Suppressor macrophage treated with lipopolysaccharide for 1 hour (primary cell): ENCODE measurements around the gene KRTAP2-3.
A peak's percentile ranks its signal among the peaks of the same experiment; 100 is the strongest.
"Not testable (repeated sequence)": the region's sequence is repeated elsewhere in the genome, so short reads cannot be mapped to it uniquely, and the experiment has no call there.

Experiments used
- DNase-seq, 3 donors: peaks; one replicate each; pipeline ENCODE4 v3.0.0-alpha.2; 2020 to 2022

Gene KRTAP2-3

DNA sequence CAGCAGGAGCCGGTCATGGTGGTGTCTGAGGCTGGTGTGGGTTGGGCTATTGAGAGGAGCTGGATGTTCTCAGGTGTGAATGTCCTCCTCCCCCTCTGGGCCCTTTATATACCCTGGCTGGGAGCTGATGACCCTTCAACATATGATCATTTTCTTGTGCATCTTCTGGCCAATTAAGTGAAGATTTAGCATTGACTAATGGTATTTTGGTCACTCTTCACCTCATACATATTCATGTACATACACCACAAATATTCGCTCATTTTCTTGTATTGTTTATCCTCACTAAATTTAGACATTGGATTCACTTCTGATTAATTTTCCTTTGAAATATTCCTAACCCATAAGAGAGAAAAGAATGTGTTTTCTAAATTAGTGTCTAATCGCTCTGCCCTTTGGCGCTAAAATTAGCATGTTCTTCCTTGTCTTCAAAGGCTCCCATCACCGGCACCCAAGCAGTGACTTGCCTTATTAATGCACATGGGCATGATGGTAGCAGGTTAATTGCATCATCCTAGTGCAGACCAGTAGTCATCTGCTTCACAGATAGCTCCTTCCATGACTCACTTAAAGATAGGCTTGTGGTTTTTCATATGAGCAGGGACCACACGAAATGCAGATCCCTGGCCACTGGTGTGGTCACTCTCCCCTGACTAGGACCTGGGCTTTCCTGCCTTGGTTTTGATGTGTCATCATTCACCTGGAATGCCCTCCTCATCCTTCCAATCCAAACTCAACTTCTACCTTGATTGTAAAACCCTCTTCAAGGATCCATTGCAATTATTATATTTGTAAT lies 6.1 kb upstream of the KRTAP2-3 start, which contains the start of gene KRTAP2-4:
Gene KRTAP2-4, minus strand, starts transcription at position 51 of the 796 bp plus-strand sequence. Its CDS starts 34 bp downstream, at position 17.
- DNase-seq = peak; percentile 20 to 28 (median 21)

DNA sequence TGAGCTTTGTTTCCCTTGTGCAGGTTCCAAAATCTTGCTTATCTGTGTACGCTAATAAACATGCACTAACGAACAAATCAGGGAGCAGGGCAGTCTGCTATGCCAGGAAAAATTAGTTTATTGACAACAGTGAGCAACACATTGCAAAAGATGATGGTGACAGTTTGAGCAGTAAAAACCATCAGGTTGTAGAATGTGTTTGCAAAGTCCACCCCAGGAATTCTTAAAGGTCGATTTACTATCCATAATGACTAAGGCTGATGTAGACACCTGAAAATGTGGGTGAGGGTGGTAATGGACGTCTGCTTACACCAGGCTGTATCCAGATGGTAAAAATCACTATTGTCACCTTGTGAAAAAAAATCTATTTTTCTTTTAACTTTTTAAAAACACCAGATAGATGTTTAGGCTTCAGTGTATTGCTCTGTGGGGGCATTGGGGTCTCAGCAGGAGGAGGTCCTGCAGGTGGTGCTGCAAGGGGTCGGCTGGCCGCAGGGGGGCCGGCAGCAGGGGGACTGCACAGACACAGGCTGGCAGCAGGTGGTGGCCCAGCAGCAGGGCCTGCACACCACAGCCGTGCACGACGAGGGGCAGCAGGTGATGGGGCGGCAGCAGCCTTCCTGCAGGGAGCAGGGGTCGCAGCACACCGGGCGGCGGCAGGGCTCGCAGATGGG lies 5.2 kb upstream of the KRTAP2-3 start:
- not testable (repeated sequence) for DNase-seq

DNA sequence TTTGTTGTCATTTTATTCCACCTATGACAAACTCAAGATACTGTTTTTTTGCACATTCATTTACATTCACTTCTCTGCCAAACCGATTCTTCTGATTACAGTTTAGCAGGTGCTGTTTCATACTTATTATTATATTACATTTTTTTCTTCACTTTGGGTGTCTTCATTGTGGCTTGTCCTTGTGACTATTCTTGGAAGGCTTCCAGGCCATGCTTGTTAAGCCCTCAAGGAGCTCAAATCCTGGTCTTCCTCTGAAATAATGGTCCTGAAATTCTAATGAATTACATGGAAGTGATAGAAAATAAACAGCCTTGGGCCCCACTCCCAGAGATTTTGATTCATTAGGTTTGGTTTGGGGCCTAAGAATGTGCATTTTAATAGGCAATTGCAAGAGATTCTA lies 4.4 kb upstream of the KRTAP2-3 start:
- no peak for DNase-seq

DNA sequence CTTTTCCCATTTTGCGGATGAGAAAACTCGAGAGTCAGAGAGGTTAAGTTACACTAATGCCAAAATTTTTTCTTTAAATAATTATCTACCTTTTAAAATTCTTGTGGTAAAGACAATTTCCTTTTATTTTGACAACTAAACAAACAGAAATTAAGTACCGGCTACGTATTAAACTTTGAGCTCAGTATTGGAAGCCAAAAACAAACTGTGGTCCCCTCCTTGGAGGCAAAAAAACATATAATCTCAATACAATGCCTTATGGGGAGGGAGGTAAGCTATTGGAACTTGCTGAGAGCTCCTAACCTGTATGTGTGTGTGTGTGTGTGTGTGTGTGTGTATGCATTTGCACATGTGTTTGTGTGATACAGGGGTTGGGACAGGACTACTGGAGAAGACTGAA lies 3.5 kb upstream of the KRTAP2-3 start:
- no peak for DNase-seq

DNA sequence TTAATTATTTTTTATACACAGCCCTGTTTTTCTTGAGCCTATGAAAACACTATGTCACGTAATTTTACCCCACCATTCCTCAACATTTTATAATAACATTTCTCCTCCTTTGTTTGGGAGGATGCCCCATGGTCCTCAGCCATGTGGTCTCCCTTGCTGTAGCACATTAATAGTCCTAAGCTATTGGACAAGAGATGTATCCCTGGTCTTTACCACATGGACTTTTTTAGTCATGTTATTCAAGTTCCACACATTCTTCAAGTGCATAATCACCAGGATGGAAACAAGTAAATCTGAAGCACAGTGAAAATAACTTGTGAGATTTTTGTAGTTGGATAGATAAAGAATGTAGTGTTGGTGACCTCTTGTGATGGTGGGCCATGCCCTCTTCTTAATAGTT lies 2.0 kb upstream of the KRTAP2-3 start:
- DNase-seq = no peak

DNA sequence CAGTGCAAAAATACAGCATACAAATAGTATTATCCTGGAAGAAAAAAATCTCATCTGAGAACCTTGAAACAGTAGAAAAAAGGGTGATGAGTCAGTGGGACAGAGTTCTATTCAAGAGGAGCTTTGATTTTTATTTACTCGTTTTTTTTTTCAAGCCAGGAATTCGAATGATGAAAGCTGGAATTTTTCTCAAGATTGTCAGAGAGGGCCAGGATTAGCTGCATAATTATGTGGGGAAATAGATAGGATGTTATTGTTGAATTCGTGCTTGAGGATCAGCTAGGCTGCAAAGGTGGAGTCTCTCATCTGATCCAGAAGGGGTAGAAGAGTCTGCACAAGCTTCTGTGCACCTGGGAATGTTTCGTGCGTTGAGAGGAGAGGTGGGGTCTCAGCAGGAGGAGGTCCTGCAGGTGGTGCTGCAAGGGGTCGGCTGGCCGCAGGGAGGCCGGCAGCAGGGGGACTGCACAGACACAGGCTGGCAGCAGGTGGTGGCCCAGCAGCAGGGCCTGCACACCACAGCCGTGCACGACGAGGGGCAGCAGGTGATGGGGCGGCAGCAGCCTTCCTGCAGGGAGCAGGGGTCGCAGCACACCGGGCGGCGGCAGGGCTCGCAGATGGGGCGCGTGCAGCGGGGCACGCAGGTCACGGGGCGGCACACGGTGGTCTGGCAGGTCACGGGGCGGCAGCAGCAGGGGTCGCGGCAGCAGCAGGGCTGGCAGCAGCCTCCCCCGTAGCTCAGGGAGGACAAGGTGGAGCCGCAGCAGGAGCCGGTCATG lies 450 bp downstream of the KRTAP2-3 start:
- DNase-seq = not testable (repeated sequence)

DNA sequence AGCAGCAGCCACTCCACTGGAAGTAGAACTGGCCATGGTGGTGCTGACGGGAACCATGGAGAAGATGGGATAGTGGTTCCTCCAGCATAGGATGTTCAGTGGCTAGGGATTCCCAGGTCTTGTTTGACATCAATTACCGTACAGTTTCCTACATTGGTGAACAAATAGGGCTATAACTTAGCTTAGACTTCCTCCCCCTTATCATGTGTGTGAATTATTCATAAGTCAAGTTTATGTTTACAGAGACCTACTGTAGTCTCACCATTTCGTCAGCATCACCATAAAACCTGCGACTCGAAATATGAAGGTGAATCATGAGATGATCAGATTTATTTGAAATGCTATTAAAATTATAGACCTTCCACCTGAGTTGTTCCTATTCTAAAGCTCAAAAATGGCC lies 1.2 kb downstream of the KRTAP2-3 start:
- no peak for DNase-seq

DNA sequence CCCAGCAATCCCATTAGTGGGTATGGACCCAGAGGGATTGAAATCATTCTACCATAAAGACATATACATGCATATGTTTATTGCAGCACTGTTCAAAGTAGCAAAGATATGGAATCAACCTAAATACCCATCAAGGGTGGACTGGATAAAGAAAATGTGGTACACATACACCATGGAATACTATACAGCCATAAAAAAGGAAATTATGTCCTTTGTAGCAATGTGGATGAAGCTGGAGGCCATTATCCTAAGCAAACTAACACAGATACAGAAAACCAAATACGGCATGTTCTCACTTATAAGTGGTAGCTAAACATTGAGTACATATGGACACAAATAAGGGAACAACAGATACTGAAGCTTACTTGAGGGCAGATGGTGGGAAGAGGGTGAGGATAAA lies 2.4 kb downstream of the KRTAP2-3 start:
- DNase-seq = no peak

DNA sequence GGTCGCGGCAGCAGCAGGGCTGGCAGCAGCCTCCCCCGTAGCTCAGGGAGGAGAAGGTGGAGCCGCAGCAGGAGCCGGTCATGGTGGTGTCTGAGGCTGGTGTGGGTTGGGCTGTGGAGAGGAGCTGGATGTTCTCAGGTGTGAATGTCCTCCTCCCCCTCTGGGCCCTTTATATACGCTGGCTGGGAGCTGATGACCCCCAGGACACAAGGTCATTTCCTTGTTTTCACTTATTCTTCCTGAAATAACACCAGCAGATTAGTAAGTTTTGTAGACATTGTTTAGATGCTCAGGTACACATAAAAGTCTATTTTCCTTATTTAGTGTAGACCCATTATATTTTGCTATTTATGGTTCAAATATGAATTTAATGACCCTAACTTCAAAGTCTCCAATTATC lies 4.8 kb downstream of the KRTAP2-3 start, which contains the start of gene KRTAP2-2:
Gene KRTAP2-2, minus strand, starts transcription at position 101 of the 400 bp plus-strand sequence. Its CDS starts 19 bp downstream, at position 82.
- DNase-seq = not testable (repeated sequence)

DNA sequence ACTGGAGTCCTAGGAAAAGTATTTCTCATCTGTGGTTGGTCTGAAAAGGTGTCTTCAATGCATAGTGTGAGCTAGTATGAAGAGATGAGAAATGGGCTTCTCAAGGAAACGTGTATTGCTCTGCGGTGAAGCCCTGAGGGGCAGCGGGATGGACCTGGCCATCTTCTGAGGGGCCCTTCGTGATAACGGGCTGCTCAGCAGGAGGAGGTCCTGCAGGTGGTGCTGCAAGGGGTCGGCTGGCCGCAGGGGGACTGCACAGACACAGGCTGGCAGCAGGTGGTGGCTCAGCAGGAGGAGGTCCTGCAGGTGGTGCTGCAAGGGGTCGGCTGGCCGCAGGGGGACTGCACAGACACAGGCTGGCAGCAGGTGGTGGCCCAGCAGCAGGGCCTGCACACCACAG lies 5.4 kb downstream of the KRTAP2-3 start:
- not testable (repeated sequence) for DNase-seq

DNA sequence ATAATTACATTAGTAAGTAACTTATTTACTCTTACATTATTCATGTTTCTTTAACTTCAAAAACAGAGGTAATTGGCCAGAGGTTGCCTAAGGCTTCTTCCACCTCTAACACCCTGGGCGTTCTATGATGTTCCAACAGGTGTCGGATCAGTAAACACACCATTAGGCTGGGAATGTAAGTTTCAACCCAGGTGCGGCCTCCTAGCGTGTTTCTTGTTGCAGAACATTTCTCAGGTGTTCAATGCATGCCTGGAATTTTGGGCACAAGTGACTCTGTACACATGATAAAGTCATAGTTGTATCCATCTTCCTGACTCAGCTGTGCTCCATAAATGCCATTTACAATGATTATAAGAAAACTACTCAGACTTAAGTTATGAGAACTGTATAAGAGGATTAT lies 5.9 kb downstream of the KRTAP2-3 start:
- no peak for DNase-seq

DNA sequence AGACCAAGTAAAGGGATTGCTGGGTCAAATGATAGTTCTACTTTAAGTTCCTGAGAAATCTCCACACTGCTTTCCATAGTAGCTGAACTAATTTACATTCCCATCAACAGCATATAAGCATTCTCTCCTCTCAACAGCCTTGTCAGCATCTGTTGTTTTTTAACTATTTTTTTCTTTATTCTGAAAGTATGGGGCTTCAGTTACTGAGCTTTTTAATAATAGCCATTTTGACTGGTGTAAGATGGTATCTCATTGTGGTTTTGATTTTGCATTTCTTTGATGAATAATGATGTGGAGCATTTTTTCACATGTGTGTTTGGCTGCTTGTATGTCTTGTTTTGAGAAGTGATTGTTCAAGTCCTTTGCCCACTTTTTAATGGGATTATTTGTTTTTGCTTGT lies 7.3 kb downstream of the KRTAP2-3 start:
- no peak for DNase-seq

DNA sequence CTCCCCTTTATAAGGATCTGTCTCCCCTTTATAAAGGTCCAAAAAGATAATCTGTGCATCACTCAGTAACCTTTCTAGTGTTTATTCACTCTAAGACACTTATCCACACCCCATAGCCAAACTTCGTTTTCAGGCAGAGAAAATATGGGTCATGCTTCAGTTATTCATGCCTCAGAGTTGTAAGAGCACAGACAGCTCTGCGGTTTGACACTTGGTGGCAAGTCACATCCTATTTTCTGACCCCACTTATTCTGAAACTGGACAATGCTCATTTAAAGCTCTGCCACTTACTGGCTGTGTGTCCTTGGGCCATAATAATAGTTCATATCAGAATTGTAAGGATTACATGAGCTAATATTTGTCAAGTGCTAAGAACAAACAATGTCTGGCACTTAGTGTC lies 10.8 kb downstream of the KRTAP2-3 start:
- DNase-seq = no peak

DNA sequence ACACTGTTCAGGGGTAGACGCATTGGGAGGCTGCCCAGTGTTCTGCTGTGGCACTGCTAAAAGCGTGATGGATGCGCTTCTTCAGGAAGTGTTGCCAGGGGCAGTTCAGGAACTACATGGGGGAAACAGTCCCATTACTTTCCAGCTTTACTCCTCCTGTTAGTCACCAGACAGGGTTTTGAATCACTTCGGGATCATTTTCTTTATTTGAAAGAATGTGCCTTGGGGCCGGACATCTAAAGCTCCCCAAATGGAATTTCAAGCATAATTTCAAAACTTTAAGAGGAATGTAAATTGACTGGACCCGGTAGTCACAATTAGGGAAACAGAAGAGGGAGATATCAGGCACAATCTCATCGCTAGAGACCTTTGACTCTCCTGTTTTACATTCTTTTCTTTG lies 11.5 kb downstream of the KRTAP2-3 start:
- DNase-seq = no peak

DNA sequence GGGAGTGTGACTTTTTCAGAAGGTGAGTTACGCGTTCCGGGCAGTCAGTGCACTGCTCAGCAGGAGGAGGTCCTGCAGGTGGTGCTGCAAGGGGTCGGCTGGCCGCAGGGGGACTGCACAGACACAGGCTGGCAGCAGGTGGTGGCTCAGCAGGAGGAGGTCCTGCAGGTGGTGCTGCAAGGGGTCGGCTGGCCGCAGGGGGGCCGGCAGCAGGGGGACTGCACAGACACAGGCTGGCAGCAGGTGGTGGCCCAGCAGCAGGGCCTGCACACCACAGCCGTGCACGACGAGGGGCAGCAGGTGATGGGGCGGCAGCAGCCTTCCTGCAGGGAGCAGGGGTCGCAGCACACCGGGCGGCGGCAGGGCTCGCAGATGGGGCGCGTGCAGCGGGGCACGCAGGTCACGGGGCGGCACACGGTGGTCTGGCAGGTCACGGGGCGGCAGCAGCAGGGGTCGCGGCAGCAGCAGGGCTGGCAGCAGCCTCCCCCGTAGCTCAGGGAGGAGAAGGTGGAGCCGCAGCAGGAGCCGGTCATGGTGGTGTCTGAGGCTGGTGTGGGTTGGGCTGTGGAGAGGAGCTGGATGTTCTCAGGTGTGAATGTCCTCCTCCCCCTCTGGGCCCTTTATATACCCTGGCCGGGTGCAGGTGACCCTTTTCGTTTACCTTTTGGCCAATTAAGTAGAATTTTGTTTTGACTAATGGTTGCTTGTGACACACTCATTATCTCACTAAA lies 13.0 kb downstream of the KRTAP2-3 start, which contains the start of gene KRTAP2-1:
Gene KRTAP2-1, minus strand, starts transcription at position 582 of the 731 bp plus-strand sequence. Its CDS starts 49 bp downstream, at position 533.
- not testable (repeated sequence) for DNase-seq

DNA sequence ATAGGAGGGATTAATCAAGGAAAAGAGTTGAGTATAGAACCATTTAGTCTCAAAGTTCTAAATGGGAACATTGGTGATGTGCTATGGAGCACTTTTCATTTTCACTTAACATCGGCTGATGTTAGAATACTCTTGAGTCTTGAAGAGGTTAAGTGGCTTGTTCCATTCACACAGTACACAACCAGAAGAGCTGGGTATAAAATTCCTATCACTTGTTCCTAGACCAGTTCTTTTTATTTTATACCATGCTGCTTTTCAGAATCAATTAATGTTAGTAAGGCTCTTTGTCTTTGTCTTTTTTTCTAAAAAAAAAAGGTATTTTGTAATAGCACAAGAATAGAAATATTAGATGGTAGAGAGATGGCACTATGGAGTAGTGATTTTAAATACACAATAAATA lies 17.0 kb downstream of the KRTAP2-3 start:
- DNase-seq = no peak

DNA sequence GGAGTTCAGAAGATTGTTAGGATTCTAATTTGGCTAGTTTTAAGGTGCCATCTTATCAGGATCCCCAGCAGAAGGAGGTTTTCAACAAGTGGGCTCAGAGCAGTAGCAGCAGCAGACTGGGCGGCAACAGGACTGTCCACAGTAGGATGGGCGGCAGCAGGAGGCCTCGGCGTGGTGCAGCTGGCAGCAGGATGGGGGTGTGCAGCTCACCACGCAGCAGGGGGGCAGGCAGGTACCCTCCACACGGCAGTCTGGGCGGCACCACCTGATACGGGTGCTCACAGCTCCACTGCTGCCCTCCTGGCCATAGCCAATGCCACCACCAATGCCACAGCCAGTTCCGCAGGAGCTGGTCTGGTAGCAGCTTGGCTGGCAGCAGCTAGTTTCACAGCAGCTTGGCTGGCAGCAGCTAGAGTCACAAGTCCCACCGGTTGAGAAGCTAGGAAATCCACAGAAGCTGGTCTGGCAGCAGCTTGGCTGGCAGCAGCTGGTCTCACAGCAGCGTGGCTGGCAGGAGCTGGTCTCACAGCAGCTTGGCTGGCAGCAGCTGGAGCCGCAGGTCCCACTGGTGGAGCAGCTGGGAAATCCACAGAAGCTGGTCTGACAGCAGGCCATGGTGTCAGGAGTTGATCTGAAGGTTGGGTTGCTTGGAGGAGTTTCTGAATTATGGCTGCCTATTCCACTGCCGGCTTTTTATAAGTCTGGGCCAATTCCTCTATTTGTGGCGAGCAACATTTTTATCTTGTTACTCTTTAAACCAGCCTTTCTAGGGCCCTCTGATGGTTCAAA lies 18.9 kb downstream of the KRTAP2-3 start, which contains the start of gene KRTAP1-1:
Gene KRTAP1-1, minus strand, starts transcription at position 668 of the 789 bp plus-strand sequence. Its CDS starts 53 bp downstream, at position 615.
- DNase-seq = not testable (repeated sequence)

DNA sequence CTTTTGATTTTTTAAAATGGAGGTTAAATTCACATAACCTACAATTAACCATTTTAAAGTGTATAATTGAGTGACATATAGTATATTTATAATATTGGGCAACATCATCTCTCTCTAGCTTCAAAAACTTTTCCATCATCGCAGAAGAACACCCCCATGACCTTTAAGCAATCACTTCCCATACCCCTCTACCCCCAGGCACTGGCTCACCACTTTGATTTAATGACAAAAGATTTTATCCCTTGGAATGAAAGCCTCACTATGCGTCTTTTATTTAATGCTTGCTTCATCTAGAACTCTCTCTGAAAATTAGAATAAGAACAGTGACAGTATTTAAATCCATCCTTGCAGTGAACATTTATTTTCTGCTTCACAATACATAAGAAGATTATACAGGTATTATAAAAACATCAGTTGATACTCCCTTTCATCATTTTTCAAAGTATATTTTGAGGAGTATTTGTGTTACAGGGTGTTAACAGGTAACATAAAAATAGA lies 22.0 kb downstream of the KRTAP2-3 start:
- DNase-seq = no peak

DNA sequence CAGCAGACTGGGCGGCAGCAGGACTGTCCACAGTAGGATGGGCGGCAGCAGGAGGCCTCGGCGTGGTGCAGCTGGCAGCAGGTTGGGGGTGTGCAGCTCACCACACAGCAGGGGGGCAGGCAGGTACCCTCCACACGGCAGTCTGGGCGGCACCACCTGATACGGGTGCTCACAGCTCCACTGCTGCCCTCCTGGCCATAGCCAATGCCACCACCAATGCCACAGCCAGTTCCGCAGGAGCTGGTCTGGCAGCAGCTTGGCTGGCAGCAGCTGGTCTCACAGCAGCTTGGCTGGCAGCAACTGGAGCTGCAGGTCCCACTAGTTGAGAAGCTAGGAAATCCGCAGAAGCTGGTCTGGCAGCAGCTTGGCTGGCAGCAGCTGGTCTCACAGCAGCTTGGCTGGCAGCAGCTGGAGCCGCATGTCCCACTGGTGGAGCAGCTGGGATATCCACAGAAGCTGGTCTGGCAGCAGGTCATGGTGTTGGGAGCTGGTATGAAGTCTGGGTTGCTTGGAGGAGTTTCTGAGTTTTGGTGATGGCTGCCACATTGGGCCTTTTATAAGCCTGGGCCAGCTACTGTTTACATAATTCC lies 25.5 kb downstream of the KRTAP2-3 start, which contains the start of gene KRTAP1-3:
Gene KRTAP1-3, minus strand, starts transcription at position 529 of the 590 bp plus-strand sequence. Its CDS starts 53 bp downstream, at position 476.
- DNase-seq = not testable (repeated sequence)

DNA sequence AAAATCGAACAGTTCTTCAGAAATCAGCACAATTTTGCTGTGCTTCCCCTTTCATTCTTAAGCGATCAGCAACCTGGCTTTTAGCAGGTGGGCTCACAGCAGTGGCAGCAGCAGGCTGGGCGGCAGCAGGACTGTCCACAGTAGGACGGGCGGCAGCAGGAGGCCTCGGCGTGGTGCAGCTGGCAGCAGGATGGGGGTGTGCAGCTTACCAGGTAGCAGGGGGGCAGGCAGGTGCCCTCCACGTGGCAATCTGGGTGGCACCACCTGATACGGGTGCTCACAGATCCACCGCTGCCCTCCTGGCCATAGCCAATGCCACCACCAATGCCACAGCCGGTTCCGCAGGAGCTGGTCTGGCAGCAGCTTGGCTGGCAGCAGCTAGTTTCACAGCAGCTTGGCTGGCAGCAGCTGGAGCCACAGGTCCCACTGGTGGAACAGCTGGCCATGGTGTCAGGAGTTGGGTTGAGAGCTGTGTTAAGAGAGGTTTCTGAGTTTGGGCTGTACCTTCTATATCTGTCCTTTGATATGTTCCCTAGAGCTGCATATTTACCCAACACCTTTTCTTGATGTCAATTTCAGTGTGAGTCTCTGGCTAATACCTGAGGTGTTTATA lies 30.2 kb downstream of the KRTAP2-3 start, which contains the start of gene KRTAP1-4:
Gene KRTAP1-4, minus strand, starts transcription at position 563 of the 613 bp plus-strand sequence. Its CDS starts 117 bp downstream, at position 446.
- DNase-seq = no peak
